Stimulated activated CD8-positive, alpha-beta memory T cell treated with anti-CD3 and anti-CD28 coated beads, Interleukin-4, amount 100 ng/mL, for 48 hours (primary cell): ENCODE data around the gene CCDC149.

Source experiments
- DNase-seq: peaks from one replicate; pipeline ENCODE4 v3.0.0-alpha.2; 2020

CCDC149 gene

GRCh38 chr4:24912252-24913118, at the start of gene CCDC149:
Gene CCDC149, minus strand, starts transcription at chr4:24913042. Its CDS starts 178 bp downstream, at chr4:24912864.
- no peak for DNase-seq

GRCh38 chr4:24957886-24958285, 45.0 kb upstream of the CCDC149 start:
- no peak for DNase-seq

GRCh38 chr4:24956763-24957162, 43.9 kb upstream of the CCDC149 start:
- no peak for DNase-seq

GRCh38 chr4:24956091-24956490, 43.2 kb upstream of the CCDC149 start:
- no peak for DNase-seq

GRCh38 chr4:24952667-24953066, 39.8 kb upstream of the CCDC149 start:
- DNase-seq: no peak

GRCh38 chr4:24949970-24950369, 37.1 kb upstream of the CCDC149 start:
- DNase-seq: no peak

- no peak for DNase-seq
Measured at GRCh38 chr4:24937917-24938281, 25.1 kb upstream of the CCDC149 start.

- DNase-seq: no peak
Measured at GRCh38 chr4:24937176-24937916, 24.5 kb upstream of the CCDC149 start.

- no peak for DNase-seq
Measured at GRCh38 chr4:24935856-24936255, 23.0 kb upstream of the CCDC149 start.

- no peak for DNase-seq
Measured at GRCh38 chr4:24934311-24934710, 21.5 kb upstream of the CCDC149 start.

GRCh38 chr4:24933684-24934275, 20.9 kb upstream of the CCDC149 start:
- DNase-seq: no peak

GRCh38 chr4:24932515-24933225, 19.8 kb upstream of the CCDC149 start:
- no peak for DNase-seq

- DNase-seq: no peak
Measured at GRCh38 chr4:24930151-24930550, 17.3 kb upstream of the CCDC149 start.

- no peak for DNase-seq
Measured at GRCh38 chr4:24928708-24929107, 15.9 kb upstream of the CCDC149 start.

- DNase-seq: no peak
Measured at GRCh38 chr4:24927049-24927448, 14.2 kb upstream of the CCDC149 start.

- DNase-seq: no peak
Measured at GRCh38 chr4:24924309-24924781, 11.5 kb upstream of the CCDC149 start.

GRCh38 chr4:24923550-24923949, 10.7 kb upstream of the CCDC149 start:
- no peak for DNase-seq

- no peak for DNase-seq
Measured at GRCh38 chr4:24923002-24923401, 10.2 kb upstream of the CCDC149 start.

GRCh38 chr4:24922416-24922815, 9.6 kb upstream of the CCDC149 start:
- DNase-seq: no peak

- DNase-seq: no peak
Measured at GRCh38 chr4:24921491-24921890, 8.6 kb upstream of the CCDC149 start.

- DNase-seq: no peak
Measured at GRCh38 chr4:24920008-24920407, 7.2 kb upstream of the CCDC149 start.

GRCh38 chr4:24917076-24917856, 4.4 kb upstream of the CCDC149 start:
- no peak for DNase-seq
